ENCODE data around the gene SLC27A5.
"Not testable (repeated sequence)": the region's sequence is repeated elsewhere in the genome, so short reads cannot be mapped to it uniquely, and the experiment has no call there.

Gene SLC27A5

DNA sequence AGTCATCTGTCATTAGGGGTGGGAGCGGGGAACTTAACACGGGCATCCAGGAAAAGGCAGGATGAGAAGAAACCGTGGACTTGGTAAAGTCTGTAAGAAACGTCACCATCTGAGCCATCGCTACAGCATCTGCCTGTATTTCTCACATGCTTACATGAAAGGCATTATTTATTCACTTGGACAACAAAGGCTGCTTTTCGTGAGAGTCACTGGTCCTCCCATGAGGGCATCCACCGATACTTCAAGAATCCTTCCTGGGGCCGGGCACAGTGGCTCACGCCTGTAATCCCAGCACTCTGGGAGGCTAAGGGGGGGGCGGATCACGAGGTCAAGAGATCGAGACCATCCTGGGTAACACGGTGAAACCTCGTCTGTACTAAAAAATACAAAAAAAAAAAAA lies 19.5 kb downstream of the SLC27A5 start:
- DNase-seq = no peak

DNA sequence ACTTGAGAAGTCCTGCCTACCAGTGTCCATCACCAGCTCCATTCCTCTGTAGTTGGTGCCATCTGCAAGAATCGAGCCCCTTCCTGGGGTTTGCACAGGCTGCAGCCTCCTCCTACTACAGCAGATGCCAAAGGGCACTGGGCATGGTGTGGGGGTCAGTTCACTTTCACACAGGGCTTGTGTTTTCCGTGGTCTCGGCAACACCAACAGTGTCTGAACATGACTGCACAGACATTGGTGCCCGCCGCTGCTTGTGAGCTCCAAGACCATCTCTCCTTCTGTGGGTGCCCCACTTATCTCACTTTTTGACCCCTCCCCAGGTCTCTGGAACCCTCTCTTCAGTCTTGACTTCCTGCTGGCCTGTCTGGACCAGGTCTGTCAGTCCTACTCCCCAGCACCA lies 20.4 kb downstream of the SLC27A5 start:
- no peak for DNase-seq

DNA sequence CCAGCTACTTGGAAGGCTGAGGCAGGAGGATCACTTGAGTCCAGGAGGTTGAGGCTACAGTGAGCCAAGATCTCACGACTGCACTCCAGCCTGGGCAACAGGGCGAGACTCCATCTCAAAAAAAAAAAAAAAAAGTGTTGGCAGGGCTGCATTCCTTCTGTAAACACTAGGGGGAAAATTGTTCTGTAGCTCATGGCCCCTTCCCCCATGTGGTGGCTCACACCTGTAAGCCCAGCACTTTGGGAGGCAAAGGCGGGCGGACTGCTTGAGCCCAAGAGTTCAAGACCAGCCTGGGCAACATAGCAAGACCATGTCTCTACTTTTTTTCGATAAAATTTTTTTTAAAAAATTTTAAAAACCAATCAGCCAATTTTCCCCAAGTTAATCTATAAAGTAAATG lies 27.4 kb downstream of the SLC27A5 start:
- not testable (repeated sequence) for DNase-seq

DNA sequence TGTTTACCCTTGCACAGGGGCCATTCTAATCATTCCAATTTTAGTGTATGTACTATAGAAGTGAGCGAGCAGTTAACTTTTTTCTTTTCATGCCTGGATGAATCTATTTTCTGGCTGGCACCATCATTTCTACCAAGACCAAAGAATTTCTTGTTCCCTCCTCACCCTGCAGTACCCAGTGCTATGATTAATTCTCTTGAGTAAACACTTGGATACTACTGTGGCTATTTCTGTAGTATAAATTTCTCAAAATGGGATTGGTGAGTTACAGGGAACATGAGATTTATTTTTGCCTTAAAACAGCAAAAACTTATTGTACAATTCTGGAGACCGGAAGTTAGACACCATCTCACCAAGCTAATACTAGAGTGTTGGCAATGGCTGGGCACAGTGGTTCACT lies 28.0 kb downstream of the SLC27A5 start:
- DNase-seq = no peak

DNA sequence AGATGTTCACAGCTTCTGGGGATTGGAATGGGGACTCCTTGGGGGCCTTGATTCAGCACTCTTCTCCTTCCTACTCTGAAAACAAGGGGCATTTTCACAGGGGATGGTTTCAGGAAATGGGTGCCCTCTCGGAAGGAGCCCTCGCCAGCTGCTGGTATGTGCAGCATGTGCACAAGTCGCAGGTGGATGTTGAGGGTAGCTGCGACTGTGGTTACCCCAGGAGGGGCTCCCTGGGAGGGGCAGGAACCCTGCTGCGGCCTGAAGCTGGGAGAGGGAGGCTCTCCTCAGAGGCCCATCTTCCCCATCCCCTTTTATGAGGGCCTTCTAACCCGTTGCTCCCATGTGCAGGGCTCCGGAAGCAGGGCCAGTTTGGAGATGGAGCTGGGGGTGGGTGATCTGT lies 29.4 kb downstream of the SLC27A5 start:
- DNase-seq = no peak

DNA sequence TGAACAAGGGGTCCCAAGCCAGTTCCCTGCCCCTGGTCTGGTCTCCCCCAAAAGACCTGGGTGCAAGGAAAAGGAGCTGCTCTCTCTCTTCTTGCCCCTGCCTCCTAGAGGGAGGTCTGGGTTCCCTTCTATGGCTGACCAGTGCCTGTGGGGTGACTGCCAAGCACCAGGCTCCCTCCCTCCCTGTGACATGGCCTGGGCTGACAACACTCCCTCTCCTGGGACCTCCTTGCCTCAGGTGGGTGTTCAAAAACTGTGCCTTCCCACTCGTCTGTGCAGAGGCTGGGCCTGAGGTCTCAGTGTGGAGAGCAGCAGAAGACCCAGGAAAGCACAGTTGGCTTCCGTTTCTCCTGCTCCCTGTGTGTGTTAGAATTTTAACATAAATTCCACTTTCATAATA lies 31.0 kb downstream of the SLC27A5 start:
- DNase-seq = no peak

DNA sequence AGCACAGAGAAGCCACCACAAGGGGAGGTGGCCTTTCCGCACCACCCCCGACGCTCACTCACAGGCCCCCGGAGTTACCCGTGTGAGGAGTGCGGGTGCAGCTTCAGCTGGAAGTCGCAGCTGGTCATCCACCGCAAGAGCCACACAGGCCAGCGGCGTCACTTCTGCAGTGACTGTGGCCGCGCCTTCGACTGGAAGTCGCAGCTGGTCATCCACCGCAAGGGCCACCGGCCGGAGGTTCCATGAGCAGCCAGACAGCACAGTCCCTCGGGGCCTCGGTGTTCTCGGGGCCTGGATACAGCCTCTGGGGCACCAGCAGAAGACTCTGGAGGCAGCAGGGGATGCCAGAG lies 31.3 kb downstream of the SLC27A5 start:
- DNase-seq = no peak

DNA sequence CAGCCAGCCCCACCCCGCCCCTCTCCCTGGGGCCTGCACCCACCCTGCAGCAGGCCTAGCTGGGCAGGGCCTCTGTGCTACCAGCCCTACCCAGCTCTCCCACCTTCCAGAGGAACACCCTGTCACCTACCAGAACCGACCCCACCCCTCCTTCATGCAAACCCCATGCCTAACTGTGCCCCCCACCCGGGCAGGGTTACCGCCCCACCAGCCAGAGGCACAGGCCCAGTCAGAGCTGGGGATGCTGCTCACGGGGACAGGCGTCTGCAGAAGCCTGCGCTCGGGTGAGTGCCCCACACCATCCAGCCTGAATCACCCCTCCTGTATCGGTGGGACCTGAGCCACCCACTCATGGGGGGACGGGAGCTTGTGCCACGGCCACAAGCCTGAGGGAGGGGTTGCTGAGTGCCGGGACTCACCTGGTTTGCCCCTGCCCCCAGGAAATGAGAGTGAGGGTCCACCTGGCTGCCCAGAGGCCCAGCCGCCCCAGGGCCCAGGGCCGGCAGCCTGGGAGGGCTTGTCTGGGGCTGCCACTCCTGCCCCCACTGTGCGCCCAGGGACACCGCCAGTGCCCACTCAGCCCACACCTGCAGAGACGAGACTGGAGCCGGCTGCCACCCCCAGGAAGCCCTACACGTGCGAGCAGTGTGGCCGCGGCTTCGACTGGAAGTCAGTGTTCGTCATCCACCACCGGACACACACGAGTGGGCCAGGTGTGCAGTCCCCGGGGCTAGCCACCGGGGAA lies 31.9 kb downstream of the SLC27A5 start:
- DNase-seq = no peak

DNA sequence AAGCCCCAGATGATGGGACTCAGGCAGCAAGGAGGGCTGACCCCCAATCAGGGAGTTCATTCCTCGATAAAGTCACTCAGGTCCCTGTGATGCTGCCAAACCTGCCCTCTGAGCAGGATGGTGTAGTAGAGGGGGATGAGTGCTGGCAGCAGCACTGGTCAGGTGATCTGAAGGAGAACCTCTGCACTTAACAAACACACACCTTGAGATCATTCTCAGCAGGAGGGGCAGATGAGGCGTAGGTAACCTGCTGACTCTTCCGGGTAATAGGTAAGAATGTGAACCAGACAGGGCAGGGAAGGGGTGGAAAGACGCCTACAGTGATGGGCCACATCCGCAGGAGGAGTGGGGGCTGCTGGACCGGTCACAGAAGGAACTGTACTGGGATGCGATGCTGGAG lies 32.5 kb downstream of the SLC27A5 start:
- DNase-seq = no peak

DNA sequence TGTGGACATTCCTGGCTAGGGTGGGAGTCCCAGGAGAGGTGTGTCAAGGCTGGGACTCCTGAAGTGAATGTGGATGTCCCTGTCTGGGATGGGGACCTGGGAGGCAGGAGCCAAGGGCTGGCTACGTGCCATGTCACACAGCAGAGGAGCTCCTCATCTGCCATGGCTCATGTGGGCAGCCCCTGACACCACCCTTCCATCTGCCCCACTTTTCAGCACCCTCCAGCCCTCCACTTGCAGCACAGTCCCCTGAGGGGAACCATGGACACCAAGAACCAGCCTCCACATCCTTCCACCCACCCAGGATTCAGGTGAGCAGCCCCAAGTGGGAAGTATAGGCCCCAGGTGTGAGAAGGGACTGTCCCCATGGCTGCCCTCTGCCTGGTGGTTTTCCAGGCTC lies 33.9 kb downstream of the SLC27A5 start:
- no peak for DNase-seq

DNA sequence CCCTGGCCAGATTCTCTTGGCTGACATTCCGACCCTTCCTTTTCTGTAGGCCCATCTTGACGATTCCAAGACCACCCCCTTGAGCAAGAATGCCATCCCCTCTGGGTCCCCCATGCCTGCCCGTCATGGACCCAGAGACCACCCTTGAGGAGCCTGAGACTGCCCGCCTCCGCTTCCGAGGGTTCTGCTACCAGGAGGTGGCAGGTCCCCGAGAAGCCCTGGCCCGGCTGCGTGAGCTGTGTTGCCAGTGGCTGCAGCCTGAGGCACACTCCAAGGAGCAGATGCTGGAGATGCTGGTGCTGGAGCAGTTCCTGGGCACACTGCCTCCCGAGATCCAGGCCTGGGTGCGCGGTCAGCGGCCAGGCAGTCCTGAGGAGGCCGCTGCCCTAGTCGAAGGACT lies 34.7 kb downstream of the SLC27A5 start:
- DNase-seq = no peak

DNA sequence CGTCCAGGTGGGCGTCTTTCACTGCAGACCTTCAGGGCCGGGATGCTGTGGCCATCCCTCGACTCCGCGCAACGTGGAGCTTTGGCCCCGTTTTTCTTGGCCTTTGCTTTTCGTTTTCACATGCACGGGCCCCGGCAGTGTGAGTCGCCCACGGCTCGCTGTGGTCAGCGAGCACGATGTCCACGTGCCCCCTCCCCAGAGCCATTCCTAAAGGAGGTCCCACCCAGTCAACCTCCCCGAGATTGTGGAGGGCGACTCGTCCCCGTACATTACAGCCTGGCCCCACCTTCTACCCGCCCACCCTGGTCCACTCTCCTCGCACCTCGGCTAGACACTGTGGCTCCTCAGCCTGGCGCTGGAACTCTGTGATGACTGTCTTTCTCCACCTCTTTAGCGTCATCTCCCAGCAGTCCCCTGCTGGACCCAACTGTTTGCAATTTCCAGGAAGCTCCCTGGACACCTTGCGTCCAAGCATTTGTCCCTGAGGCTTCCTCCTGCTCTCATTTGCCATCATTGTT lies 35.2 kb downstream of the SLC27A5 start:
- DNase-seq = no peak

DNA sequence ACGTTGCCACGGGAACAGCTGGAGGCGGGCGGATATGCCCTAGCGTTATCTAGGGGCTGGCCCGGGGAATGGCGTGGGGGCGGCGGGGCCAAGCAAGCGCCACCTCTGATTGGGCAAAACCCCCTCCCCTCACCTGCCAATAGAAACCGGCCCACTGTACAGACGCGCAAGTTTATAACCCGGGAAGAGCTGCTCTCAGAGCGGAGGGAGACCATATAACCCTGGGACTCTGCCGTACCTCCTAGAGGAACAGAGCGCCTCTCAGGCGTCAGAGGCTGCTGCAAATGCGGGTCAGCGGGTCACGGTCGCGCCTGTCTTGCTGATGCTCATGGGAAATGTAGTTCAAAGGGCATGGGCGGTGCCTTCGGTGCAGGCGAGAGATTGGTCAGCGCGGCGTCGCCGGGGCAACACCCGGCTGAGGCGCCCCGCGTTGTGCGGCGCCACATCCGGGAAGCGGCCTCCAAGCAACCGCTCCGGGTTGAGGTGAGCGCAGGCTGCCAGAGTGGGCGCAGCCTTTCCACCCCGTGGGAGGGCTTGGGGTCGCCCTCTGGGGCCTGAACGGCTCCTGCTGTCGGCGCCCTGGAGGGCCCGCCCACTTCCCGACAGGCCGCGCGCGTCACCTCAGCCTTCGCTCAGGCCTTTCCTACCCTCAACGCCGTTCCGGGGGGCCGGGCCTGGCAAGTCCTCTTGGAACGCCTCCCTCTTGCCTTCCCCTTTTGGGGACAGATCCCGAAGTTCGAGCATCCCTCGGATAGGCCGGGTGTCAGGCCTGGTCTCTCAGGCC lies 35.9 kb downstream of the SLC27A5 start, which contains the start of gene ZNF446:
ZNF446 (plus strand) TSS at position 639 of the 784 bp plus-strand sequence. CDS start 867 bp downstream, outside the sequence.
- peak; percentile 96 to 97 for DNase-seq

DNA sequence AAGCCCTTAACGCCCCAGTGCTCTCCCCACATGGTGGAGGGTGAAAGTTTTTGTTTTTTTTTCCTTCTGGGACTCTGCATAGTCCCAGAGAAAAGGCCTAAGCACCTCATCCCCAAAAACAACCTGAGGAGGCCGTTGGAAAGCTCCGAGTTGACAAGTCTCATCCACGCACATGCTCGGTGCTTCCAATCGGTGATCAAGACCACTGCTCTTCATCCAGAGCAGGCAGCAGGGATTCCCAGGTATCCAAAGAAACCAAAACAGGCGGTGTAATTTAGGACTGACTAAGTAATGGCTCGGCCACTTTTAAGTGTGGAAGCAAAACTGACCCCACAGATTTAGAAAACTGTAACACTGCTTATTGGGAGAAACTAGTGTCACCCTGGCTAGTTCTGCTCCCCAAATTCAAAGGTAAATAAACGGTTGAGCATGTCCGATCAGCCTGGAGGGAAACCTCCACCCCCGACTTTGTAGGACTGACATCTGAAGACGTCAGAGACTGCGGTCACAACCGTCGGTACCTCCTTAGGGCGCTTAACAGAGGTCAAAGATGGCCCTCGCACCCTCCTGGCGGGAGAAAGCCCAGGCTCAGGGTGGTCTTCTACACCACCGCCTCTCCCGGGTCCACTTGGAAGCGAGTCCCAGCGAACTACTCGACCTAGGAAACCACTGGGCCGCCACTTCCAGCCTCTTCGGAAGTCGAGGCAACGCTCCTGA lies 36.6 kb downstream of the SLC27A5 start:
- no peak for DNase-seq

DNA sequence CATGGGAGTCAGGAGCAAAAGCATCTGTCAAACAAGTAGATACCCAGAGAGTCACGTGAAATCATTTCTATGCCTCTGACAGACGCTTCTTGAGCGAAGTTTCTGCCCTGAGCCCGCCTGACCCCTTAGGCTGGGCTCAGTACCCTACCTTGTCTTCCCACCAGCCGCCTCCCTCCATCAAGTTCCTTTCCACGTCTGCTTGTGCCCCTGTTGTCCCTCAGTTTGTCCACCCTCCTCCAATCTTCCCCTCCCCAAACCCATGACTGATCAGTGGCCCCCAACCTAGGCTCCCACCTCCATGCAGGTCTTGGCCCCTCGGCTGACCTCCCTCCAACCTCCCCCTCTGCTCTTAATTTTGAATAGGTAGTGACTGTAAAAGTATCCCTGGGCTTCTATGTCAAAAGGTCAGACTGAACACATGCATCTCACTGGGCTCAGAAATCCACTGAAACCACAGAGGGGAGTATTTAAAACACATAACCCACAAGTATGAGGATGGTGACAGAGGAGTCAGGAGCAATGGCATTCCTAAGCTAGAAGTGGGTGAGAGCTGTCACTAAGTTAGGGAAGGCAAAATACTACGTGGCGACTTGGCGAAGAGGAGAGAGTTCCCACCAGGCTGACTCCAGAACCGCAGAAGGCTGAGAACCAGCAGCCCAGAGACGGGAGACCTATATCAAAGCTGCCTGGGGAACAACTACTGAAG lies 37.3 kb downstream of the SLC27A5 start:
- no peak for DNase-seq

DNA sequence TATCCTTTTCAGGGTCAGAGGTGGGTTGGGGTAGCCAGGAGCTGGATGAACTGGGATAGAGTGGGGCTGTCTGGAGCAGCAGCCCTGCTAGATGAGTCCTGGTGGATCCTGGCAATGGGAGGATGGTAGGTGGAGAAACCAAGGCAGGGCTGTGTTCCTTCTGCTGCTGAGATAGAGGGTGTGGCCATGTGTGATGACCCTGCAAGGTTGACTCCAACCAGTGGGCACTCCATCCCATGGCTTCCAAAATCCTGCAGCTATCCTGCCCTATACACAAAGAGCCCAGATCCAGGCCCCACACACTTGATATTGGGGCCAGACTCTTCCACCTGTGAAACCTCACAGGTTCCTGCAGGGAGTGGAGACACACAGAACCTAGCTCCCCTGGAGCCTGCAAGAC lies 38.0 kb downstream of the SLC27A5 start:
- DNase-seq = no peak

DNA sequence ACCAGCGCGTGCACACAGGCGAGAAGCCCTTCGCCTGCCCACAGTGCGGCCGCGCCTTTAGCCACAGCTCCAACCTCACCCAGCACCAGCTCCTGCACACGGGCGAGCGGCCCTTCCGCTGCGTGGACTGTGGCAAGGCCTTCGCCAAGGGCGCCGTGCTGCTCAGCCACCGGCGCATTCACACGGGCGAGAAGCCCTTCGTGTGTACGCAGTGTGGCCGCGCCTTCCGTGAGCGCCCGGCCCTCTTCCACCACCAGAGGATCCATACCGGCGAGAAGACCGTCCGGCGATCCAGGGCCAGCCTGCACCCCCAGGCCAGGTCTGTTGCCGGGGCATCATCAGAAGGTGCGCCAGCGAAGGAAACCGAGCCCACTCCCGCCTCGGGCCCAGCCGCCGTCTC lies 40.1 kb downstream of the SLC27A5 start:
- no peak for DNase-seq

DNA sequence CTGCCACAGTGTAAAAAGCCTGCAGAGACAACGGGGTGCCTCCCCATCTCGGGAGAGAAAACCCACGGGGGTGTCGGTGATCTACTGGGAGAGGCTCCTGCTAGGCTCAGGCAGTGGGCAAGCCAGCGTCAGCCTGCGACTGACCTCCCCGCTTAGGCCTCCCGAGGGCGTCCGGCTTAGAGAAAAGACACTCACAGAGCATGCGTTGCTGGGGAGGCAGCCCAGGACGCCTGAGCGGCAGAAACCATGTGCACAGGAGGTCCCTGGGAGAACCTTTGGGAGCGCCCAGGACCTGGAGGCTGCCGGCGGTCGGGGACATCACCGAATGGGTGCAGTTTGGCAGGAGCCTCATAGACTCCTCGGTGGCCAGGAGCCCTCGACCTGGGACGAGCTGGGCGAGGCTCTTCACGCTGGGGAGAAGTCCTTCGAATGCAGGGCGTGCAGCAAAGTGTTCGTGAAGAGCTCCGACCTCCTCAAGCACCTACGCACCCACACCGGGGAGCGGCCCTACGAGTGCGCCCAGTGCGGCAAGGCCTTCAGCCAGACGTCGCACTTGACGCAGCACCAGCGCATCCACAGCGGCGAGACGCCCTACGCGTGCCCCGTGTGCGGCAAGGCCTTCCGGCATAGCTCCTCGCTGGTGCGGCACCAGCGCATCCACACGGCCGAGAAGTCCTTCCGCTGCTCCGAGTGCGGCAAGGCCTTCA lies 40.8 kb downstream of the SLC27A5 start:
- DNase-seq = not testable (repeated sequence)

DNA sequence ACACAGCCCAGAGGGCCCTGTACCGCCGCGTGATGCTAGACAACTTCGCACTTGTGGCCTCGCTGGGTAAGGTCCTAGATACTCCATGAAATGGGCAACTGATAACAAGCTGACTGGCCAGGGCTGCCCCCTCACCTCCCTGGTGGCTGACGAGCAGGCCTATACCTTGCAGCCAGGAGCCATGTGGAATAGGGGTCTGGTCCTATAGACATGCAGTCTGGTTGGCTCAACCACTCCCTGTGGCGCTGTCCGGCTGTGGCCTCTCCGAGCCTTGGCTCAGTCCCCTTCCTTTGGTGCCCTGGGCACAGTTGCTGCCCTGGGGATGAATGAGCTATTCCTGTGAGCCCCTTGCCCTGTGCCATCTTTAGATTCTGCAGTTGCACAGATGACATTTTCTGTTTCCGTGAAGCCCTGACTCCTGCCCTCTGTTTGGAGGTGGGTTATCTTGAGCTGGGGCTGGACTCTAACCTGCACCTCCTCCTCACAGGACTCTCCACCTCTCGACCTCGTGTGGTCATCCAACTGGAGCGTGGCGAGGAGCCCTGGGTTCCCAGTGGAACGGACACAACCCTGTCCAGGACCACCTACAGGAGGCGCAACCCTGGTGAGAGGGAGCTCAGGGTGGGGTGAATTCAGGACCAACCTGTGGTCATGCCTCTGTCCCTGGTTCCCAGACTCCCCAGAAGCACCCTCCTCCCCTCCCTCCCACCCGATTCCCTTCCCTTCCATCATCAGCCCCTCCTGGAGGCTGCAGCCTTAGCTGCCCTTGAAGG lies 42.4 kb downstream of the SLC27A5 start:
- no peak for DNase-seq

DNA sequence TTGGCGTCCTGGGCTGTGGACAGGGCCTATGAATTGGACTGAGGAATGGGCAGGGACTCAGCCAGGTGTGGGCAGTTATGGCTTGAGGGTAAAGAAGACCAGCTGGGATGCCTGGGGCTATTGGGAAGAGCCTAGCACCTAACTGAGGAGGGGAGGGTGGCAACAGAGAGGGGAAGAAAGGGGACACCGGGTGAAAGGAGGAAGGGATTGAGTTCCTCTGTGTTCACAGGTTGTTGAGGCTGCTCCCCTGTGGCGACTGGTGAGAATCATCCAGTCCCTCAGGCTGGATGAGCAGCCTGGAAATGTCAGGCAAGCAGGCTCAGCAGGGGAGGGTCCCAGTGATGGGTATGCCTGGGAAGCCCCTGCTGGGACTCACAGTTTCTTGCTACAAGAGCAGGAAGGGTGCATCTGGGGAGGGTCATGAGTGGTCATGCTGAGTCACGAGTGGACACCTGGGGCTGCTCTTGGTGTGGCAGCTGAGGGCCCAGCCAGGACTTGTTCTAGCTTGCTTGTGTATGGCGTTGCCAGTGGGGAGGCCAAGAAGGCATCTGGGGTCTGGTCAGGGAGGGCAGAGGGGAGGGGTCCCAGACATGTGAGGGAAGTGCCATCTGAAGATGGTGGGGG lies 43.5 kb downstream of the SLC27A5 start:
- DNase-seq = no peak

Measured in CD4-positive, alpha-beta T cell treated with Interleukin-4 for 1 hour (primary cell).